Uterus (tissue), 2 donors: Measurements from ENCODE around the gene IGSF11.

Source experiments
- CTCF ChIP-seq, 4 experiments: fragments of 200-600 bp in 2 of 4; fragments of 450-650 bp in 2 of 4; sonication (generic) in 2 of 4; IDR thresholded peaks; one replicate each; pipeline ENCODE4 v1.5.1; 2016 to 2019; ENCODE audit warnings: antibody characterized with exemption in 4 of 4, mild to moderate bottlenecking in 2 of 4, moderate library complexity in 1 of 4
- POLR2A ChIP-seq, 2 donors: fragments of 450-650 bp; IDR thresholded peaks; one replicate each; pipeline ENCODE4 v1.6.1; 2016; ENCODE audit warnings: antibody characterized with exemption in 2 of 2, mild to moderate bottlenecking in 1 of 2, moderate library complexity in 1 of 2

GRCh38 chr3:118912188-118912587, 122.5 kb downstream of the IGSF11 start:
- TF ChIP-seq CTCF (IDR thresholded peaks at IDR 0.05) (no peak), POLR2A (IDR thresholded peaks at IDR 0.05) (no peak)
